GM19324 (cell line): ENCODE results near the gene PTTG1IP2.

ENCODE experiments used
- ATAC-seq: cut with Tn5 transposase; IDR thresholded peaks from one replicate; pipeline ENCODE4 v1.9.1; 2021; ENCODE audit warnings: mild to moderate bottlenecking, moderate library complexity; ENCODE audit not compliant: unreplicated experiment, low FRiP score

Gene PTTG1IP2

GRCh38 chr7:90551036-90551435 is 81.6 kb downstream of the PTTG1IP2 start:
- ATAC-seq, result no peak

GRCh38 chr7:90552521-90552920 is 83.1 kb downstream of the PTTG1IP2 start:
- ATAC-seq, result no peak

DNA sequence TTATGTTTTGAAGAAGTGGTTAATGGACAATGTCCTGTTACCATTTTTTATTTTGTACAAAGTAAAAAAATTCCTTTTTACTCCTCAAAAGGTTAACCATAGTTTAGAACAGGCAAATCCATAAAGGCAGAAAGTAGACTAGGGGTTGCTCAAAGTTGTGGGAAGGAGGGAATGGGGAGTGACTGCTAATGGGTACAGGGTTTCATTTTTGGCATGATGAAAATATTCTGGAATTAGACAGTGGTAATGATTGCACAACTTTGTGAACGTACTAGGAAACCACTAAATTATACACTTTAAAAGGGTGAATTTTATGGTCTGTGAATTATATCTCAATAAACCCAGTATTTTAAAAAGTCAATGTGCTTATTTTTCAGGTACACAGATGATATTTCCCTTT is 91.3 kb downstream of the PTTG1IP2 start:
- ATAC-seq, result no peak
